ENCODE results near the gene SORL1. TPM values are rescaled to one million over a fixed set of nuclear protein-coding genes. Genes with fewer than 3 reads are reported as not detected.

SORL1 gene
- total and polyA plus RNA-seq, 9 of the 15 experiments (the other 6 are each of a cell fraction or from before 2014, with no cell fraction given) = 0.01 to 0.66 TPM; not detected in 7

DNA sequence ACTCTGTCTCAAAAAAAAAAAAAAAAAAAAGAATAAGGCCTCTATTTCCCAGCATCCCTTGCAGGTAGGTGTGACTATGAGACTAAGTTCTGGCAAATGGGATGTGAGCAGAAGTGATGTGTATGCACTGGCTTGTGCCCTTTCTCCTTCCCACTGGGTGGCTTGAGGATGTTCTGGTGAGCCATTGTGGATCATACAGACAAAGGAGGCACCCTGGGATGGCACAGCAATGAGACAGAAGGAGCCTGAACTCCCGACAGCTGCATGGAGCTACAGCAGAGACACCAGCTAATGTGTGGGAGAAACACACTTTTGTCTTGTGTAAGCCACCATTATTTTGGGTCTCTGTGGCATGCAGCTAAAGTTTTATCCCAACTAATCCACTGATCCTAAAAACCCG lies 10.6 kb upstream of the SORL1 start:
- DNase-seq (ENCODE audit: extremely low read depth in 1 of 4, low spot score in 3 of 4) = no peak
- Histone ChIP-seq H3K79me2 (ENCODE audit: control insufficient read depth, insufficient read depth, low read length) (no peaks in the 10 kb centered on the region), H3K4me3 (no peak overlapping the region), H3K9me1 (ENCODE audit: control insufficient read depth, insufficient read depth, low read length) (no peaks in the 10 kb centered on the region), H3K9ac (ENCODE audit: insufficient read depth in 1 of 2, low read depth in 2 of 2, low read length in 2 of 2) (no peak overlapping the region), H4K20me1 (replicated peaks; ENCODE audit: control insufficient read depth, insufficient read depth, low read length) (no peaks in the 10 kb centered on the region), H3K4me2 (ENCODE audit: insufficient read depth, low read length) (no peak overlapping the region), H2AFZ (ENCODE audit: low read depth, low read length) (no peak overlapping the region), H3K27me3 (ENCODE audit: control insufficient read depth in 2 of 2, insufficient read depth in 2 of 2, low read length in 2 of 2) (peaks cover 0 to 5% of the 10 kb centered on the region in 2 experiments; a peak in 1 of 5 replicates), H3K27ac (ENCODE audit: extremely low read depth, low read depth, low read length) (no peak overlapping the region), H3K36me3 (ENCODE audit: control insufficient read depth, insufficient read depth, low read length) (no peaks in the 10 kb centered on the region), H3K4me1 (replicated peaks in 1 of 2; ENCODE audit: control insufficient read depth in 2 of 2, insufficient read depth in 2 of 2, low read length in 2 of 2) (no peaks in the 10 kb centered on the region), H3K9me3 (replicated peaks; ENCODE audit: control insufficient read depth, insufficient read depth, low read depth, low read length) (no peaks in the 10 kb centered on the region)
- in situ Hi-C loops (cut with MboI) (no loop called here), intact Hi-C loops (cut with micrococcal nuclease) (no loop called here)
- ChIA-PET CTCF (ENCODE audit: low intra/inter-chr PET ratio) (no interaction called here), POLR2A (interaction anchor here (0.8 kb wide), 1 partner anchor 312 kb away, joined by 3 read pairs; no protein-coding TSS in a partner anchor)
- TF ChIP-seq LEF1 (IDR thresholded peaks at IDR 0.05) (no peak), TGIF2 (CRISPR knock-in tag; IDR thresholded peaks at IDR 0.05) (no peak)
- ATAC-seq = no peak; the same call in 2 of the 3 replicates
- 0% methylated on average over 2 of the region's 2 CpGs for WGBS (ENCODE audit: insufficient coverage, low coverage, missing lambda C conversion rate)
- BruUV-seq (replicated peaks) = no TSS peak
- no peak for FAIRE-seq

DNA sequence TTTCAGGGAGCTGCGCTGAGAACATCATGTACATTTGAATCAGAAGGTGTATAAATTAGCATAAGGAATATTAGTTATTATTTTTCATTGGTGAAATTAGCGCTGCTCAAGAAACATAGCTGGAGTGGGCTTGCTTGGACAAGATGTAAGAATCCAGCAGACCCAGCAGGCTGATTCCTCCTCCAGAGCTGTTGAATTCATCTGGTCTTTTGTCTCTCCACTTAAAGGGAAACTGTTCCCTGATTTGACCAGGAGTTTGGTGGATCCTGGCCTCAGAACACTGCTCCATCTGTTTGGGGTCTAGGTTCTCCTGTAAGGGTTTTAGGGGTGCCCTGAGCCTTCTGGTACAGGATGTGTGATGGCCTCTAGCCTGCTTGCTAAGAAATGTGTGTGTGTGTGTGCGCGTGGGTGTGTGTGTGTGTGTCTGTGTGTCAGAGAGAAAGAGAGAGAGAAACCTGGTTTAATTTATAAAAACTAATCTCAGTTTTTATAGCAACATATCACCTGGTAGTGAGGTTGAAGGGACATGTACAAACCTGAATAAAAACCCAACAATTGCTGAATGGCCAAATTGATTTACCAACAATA lies 8.3 kb upstream of the SORL1 start:
- Histone ChIP-seq H3K4me1 (replicated peaks in 1 of 2; ENCODE audit: control insufficient read depth in 2 of 2, insufficient read depth in 2 of 2, low read length in 2 of 2) (no peaks in the 10 kb centered on the region), H2AFZ (ENCODE audit: low read depth, low read length) (no peak overlapping the region), H3K4me3 (no peak overlapping the region), H3K27ac (ENCODE audit: extremely low read depth, low read depth, low read length) (no peak overlapping the region), H3K9me1 (ENCODE audit: control insufficient read depth, insufficient read depth, low read length) (no peaks in the 10 kb centered on the region), H3K9ac (ENCODE audit: insufficient read depth in 1 of 2, low read depth in 2 of 2, low read length in 2 of 2) (no peak overlapping the region), H4K20me1 (replicated peaks; ENCODE audit: control insufficient read depth, insufficient read depth, low read length) (no peaks in the 10 kb centered on the region), H3K4me2 (ENCODE audit: insufficient read depth, low read length) (no peak overlapping the region), H3K79me2 (ENCODE audit: control insufficient read depth, insufficient read depth, low read length) (no peaks in the 10 kb centered on the region), H3K36me3 (ENCODE audit: control insufficient read depth, insufficient read depth, low read length) (no peaks in the 10 kb centered on the region), H3K27me3 (ENCODE audit: control insufficient read depth in 2 of 2, insufficient read depth in 2 of 2, low read length in 2 of 2) (peaks cover 0 to 5% of the 10 kb centered on the region in 2 experiments; a peak in 1 of 5 replicates), H3K9me3 (replicated peaks; ENCODE audit: control insufficient read depth, insufficient read depth, low read depth, low read length) (no peaks in the 10 kb centered on the region)
- TF ChIP-seq CCNT2 (IDR thresholded peaks at IDR 0.05; ENCODE audit: borderline replicate concordance, extremely low read depth, insufficient read length, low read depth, low read length) = no peak
- no peak for TF ChIP-seq HMG20B (CRISPR knock-in tag; IDR thresholded peaks at IDR 0.05)
- TF ChIP-seq, protein P1, sequence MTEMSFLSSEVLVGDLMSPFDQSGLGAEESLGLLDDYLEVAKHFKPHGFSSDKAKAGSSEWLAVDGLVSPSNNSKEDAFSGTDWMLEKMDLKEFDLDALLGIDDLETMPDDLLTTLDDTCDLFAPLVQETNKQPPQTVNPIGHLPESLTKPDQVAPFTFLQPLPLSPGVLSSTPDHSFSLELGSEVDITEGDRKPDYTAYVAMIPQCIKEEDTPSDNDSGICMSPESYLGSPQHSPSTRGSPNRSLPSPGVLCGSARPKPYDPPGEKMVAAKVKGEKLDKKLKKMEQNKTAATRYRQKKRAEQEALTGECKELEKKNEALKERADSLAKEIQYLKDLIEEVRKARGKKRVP (CRISPR knock-in tag; IDR thresholded peaks at IDR 0.05) = no peak
- ChIA-PET POLR2A (no interaction called here), CTCF (ENCODE audit: low intra/inter-chr PET ratio) (no interaction called here)
- intact Hi-C loops (cut with micrococcal nuclease) (no loop called here), in situ Hi-C loops (cut with MboI) (no loop called here)
- WGBS (ENCODE audit: insufficient coverage, low coverage, missing lambda C conversion rate) = 0% methylated on average over 4 of the region's 4 CpGs
- no TSS peak for BruUV-seq (replicated peaks)
- FAIRE-seq (no peak), ATAC-seq (no peak), DNase-seq (ENCODE audit: extremely low read depth in 1 of 4, low spot score in 3 of 4) (no peak)
